Ishikawa (cell line): Measurements from ENCODE around the gene RPS24.

ENCODE experiments used
- CEBPB ChIP-seq: IDR thresholded peaks from 2 replicates; pipeline ENCODE4 v1.6.1; 2012
- CREB1 ChIP-seq: IDR thresholded peaks from 2 replicates; pipeline ENCODE4 v1.6.1; 2012; ENCODE audit warnings: low read depth
- EGR1 ChIP-seq: IDR thresholded peaks from 2 replicates; pipeline ENCODE4 v1.6.1; 2012
- EP300 ChIP-seq: IDR thresholded peaks from 2 replicates; pipeline ENCODE4 v1.6.1; 2012; ENCODE audit warnings: borderline replicate concordance
- FOXM1 ChIP-seq: IDR thresholded peaks from 2 replicates; pipeline ENCODE4 v1.6.1; 2012; ENCODE audit warnings: low read depth, borderline replicate concordance
- MAX ChIP-seq: IDR thresholded peaks from 2 replicates; pipeline ENCODE4 v1.6.1; 2012
- NFIC ChIP-seq: IDR thresholded peaks from 2 replicates; pipeline ENCODE4 v1.6.1; 2012
- RAD21 ChIP-seq: IDR thresholded peaks from 2 replicates; pipeline ENCODE4 v1.6.1; 2012; ENCODE audit warnings: low read depth
- REST ChIP-seq: IDR thresholded peaks from 2 replicates; pipeline ENCODE4 v1.6.1; 2012; ENCODE audit warnings: low read depth, mild to moderate bottlenecking
- TAF1 ChIP-seq: IDR thresholded peaks from 2 replicates; pipeline ENCODE4 v1.6.1; 2012; ENCODE audit warnings: low read depth, mild to moderate bottlenecking
- TCF12 ChIP-seq: IDR thresholded peaks from 2 replicates; pipeline ENCODE4 v1.6.1; 2012; ENCODE audit warnings: low read depth
- TEAD4 ChIP-seq: IDR thresholded peaks from 2 replicates; pipeline ENCODE4 v1.6.1; 2012
- USF1 ChIP-seq: IDR thresholded peaks from 2 replicates; pipeline ENCODE4 v1.6.1; 2012
- YY1 ChIP-seq: IDR thresholded peaks from 2 replicates; pipeline ENCODE4 v1.6.1; 2012; ENCODE audit warnings: low read depth
- ZBTB7A ChIP-seq: IDR thresholded peaks from 2 replicates; pipeline ENCODE4 v1.6.1; 2012; ENCODE audit warnings: low read depth

The RPS24 gene

GRCh38 chr10:78035933-78036583 lies 2.4 kb downstream of the RPS24 start:
- no peak for TF ChIP-seq MAX
- TF ChIP-seq TEAD4: no peak

GRCh38 chr10:78038105-78038504 lies 4.4 kb downstream of the RPS24 start:
- TF ChIP-seq TAF1 (no peak), ZBTB7A (no peak)

- TF ChIP-seq FOXM1 (no peak), USF1 (no peak), RAD21 (no peak), TCF12 (no peak)
Measured at GRCh38 chr10:78038791-78039547, 5.3 kb downstream of the RPS24 start.

- TF ChIP-seq EGR1: no peak
- no peak for TF ChIP-seq MAX
- no peak for TF ChIP-seq EP300
Measured at GRCh38 chr10:78039743-78040142, 6.1 kb downstream of the RPS24 start.

- TF ChIP-seq CREB1 (no peak), TCF12 (no peak), EP300 (no peak), CEBPB (no peak), EGR1 (no peak), YY1 (no peak), REST (no peak), TAF1 (no peak), MAX (no peak), FOXM1 (no peak), USF1 (no peak), ZBTB7A (no peak), TEAD4 (no peak), RAD21 (no peak), NFIC (no peak)
Measured at GRCh38 chr10:78041170-78042057, 7.8 kb downstream of the RPS24 start.

GRCh38 chr10:78042058-78042751 lies 8.5 kb downstream of the RPS24 start:
- no peak for TF ChIP-seq USF1
- 0 out of 2 replicates have a peak, but pooled peaks have one; percentile 6 for TF ChIP-seq NFIC

- no peak for TF ChIP-seq CREB1
Measured at GRCh38 chr10:78042752-78043104, 9.1 kb downstream of the RPS24 start.
